B cell (primary cell): ENCODE measurements around the gene SLFN13. TPM values are rescaled to one million over a fixed set of nuclear protein-coding genes. Genes with fewer than 3 reads are reported as not detected.

Source experiments
- ATAC-seq: fragments of 200-7000 bp; cut with Tn5 transposase; one replicate; pipeline ENCODE4 v1.10.0; 2021; ENCODE audit warnings: low read depth, mild to moderate bottlenecking, moderate number of reproducible peaks, moderate library complexity
- CTCF ChIA-PET: fragments of 350-600 bp; sonication (Branson Sonifier 250); formaldehyde crosslinking; loops from one replicate; lab custom pipeline; 2021; ENCODE audit warnings: antibody characterized with exemption, inconsistent platforms; lab: Charles Lee
- POLR2A ChIA-PET: fragments of 350-600 bp; sonication (Branson Sonifier 250); formaldehyde crosslinking; loops from one replicate; lab custom pipeline; 2021; ENCODE audit warnings: antibody characterized with exemption; lab: Charles Lee
- DNase-seq: peaks from one replicate; pipeline ENCODE4 v3.0.0; 2013
- H2AFZ ChIP-seq: 2 replicates; pipeline ENCODE4 v1.6.1; 2012; ENCODE audit warnings: mild to moderate bottlenecking, low read depth, low read length; ENCODE audit not compliant: insufficient read depth, poor library complexity, severe bottlenecking
- H3K27ac ChIP-seq, 2 donors: 1 replicate in 1 of 2; 2 replicates in 1 of 2; pipeline ENCODE4 v1.5.1; 2012 to 2013; ENCODE audit warnings: low read length in 2 of 2, mild to moderate bottlenecking in 2 of 2, moderate library complexity in 1 of 2
- H3K27me3 ChIP-seq, 4 experiments: fragments of 200-600 bp in 1 of 4; sonication (generic) in 1 of 4; replicated peaks in 1 of 4; 1 replicate in 2 of 4; 2 replicates in 2 of 4; pipeline versions ENCODE4 v1.6.1 to v1.7.0; 2013 to 2016; ENCODE audit warnings: low read length in 3 of 4, mild to moderate bottlenecking in 2 of 4, mixed read lengths in 1 of 4, moderate library complexity in 1 of 4; ENCODE audit not compliant: insufficient read depth in 4 of 4, control insufficient read depth in 3 of 4; ENCODE audit errors: control extremely low read depth in 1 of 4
- H3K36me3 ChIP-seq, 2 experiments: replicated peaks in 1 of 2; 1 replicate in 1 of 2; 2 replicates in 1 of 2; pipeline versions ENCODE4 v1.6.1 to v1.7.1; 2013; ENCODE audit warnings: low read length in 1 of 2; ENCODE audit not compliant: insufficient read depth in 2 of 2, control insufficient read depth in 1 of 2; ENCODE audit errors: control extremely low read depth in 1 of 2, extremely low read depth in 1 of 2
- H3K4me1 ChIP-seq, 2 donors: fragments of 200-600 bp in 1 of 2; sonication (generic) in 1 of 2; 1 replicate in 1 of 2; 2 replicates in 1 of 2; pipeline versions ENCODE4 v1.5.1 to v1.6.1; 2013 to 2017; ENCODE audit warnings: low read length in 2 of 2; ENCODE audit not compliant: control insufficient read depth in 2 of 2, insufficient read depth in 2 of 2
- H3K4me2 ChIP-seq: replicated peaks from 2 replicates; pipeline ENCODE3; 2012; ENCODE audit warnings: mild to moderate bottlenecking, low read depth, low read length; ENCODE audit not compliant: poor library complexity, severe bottlenecking
- H3K4me3 ChIP-seq, 5 experiments: fragments of 200-600 bp in 1 of 5; sonication (generic) in 1 of 5; 1 replicate in 3 of 5; 2 replicates in 2 of 5; pipeline versions ENCODE4 v1.5.1 to v1.7.0; 2011 to 2016; ENCODE audit warnings: low read length in 4 of 5, mild to moderate bottlenecking in 4 of 5, low read depth in 2 of 5, control low read depth in 1 of 5, moderate library complexity in 1 of 5; ENCODE audit not compliant: insufficient read depth in 1 of 5; ENCODE audit errors: control extremely low read depth in 1 of 5, extremely low read depth in 1 of 5
- H3K79me2 ChIP-seq: fragments of 200-600 bp; sonication (generic); one replicate; pipeline ENCODE4 v1.6.0; 2016; ENCODE audit warnings: low read length; ENCODE audit not compliant: control insufficient read depth, insufficient read depth
- H3K9ac ChIP-seq: fragments of 200-600 bp; sonication (generic); 2 replicates; pipeline ENCODE4 v1.6.1; 2017; ENCODE audit warnings: mild to moderate bottlenecking, low read length, moderate library complexity
- H3K9me3 ChIP-seq, 3 donors: one replicate each; pipeline versions ENCODE4 v1.6.1 to v1.7.1; 2013; ENCODE audit warnings: low read length in 2 of 3; ENCODE audit not compliant: control insufficient read depth in 2 of 3, insufficient read depth in 1 of 3; ENCODE audit errors: control extremely low read depth in 1 of 3
- H4K20me1 ChIP-seq: 2 replicates; pipeline ENCODE4 v1.6.0; 2012; ENCODE audit warnings: mild to moderate bottlenecking, low read length; ENCODE audit not compliant: insufficient read depth, control insufficient read depth, poor library complexity, severe bottlenecking
- H3K27ac Mint-ChIP-seq: one replicate; pipeline ENCODE4 v1.8.0; 2021; ENCODE audit warnings: mixed read lengths
- H3K27me3 Mint-ChIP-seq: one replicate; pipeline ENCODE4 v1.8.0; 2021; ENCODE audit warnings: mixed read lengths
- H3K4me1 Mint-ChIP-seq: one replicate; pipeline ENCODE4 v1.8.0; 2021; ENCODE audit warnings: mixed read lengths
- H3K4me3 Mint-ChIP-seq: one replicate; pipeline ENCODE4 v1.8.0; 2021; ENCODE audit warnings: mixed read lengths
- H3K9me3 Mint-ChIP-seq: one replicate; pipeline ENCODE4 v1.8.0; 2022; ENCODE audit warnings: mixed read lengths; ENCODE audit not compliant: insufficient read depth
- EZH2 ChIP-seq: IDR thresholded peaks from 2 replicates; pipeline ENCODE4 v1.6.1; 2012; ENCODE audit warnings: borderline replicate concordance, low read depth, mild to moderate bottlenecking, moderate library complexity, low read length; ENCODE audit not compliant: insufficient read depth, poor library complexity, severe bottlenecking
- WGBS: methylation state at CpG from one replicate; pipeline ENCODE4 v1.1.5; 2013; ENCODE audit warnings: missing lambda C conversion rate; ENCODE audit not compliant: insufficient coverage; 5-methylcytosine and 5-hydroxymethylcytosine counted together
- intact Hi-C: fragments of 100-400 bp; cut with micrococcal nuclease; formaldehyde crosslinking; loops from one replicate; pipeline ENCODE4 v1.10.0; 2022
- polyA plus RNA-seq: library from polyadenylated mRNA; depleted of rRNA; stranded (reverse); fragments of >200 nt; gene quantifications from 2 replicates; pipeline ENCODE4 v1.2.3, GENCODE V29; 2012
- total RNA-seq, 2 donors: library from RNA; stranded (reverse); fragments of 120-200 nt in 1 of 2; gene quantifications; 1 replicate in 1 of 2; 2 replicates in 1 of 2; pipeline versions ENCODE4 v1.2.3 to v1.2.4, GENCODE V29; 2013 to 2022
- TF ChIP-seq, protein P1 (sequence below): fragments of 200-600 bp; IDR thresholded peaks from one replicate; pipeline ENCODE4 v1.8.0; 2022; ENCODE audit warnings: antibody characterized with exemption, mild to moderate bottlenecking

The SLFN13 gene
- total and polyA plus RNA-seq, 2 donors (not counting 1 experiment from before 2014, with no cell fraction given) = 9.5 to 31.0 TPM

GRCh38 chr17:35496451-35497290 is 48.1 kb upstream of the SLFN13 start:
- H3K27me3 Mint-ChIP-seq = peaks cover 72% of the 10 kb centered on the region
- H3K4me3 Mint-ChIP-seq = peak overlapping the region; percentile 53
- Histone ChIP-seq H3K27me3 (peaks cover 0 to 80% (median 61%) of the 10 kb centered on the region in 4 experiments), H3K27ac (no peak overlapping the region), H4K20me1 (no peaks in the 10 kb centered on the region), H3K4me3 (no peak overlapping the region), H3K36me3 (no peaks in the 10 kb centered on the region), H3K79me2 (no peaks in the 10 kb centered on the region), H3K9me3 (peaks cover 7 to 39% (median 7%) of the 10 kb centered on the region in 3 donors), H3K4me1 (peaks cover 25 to 31% of the 10 kb centered on the region in 2 donors), H2AFZ (no peak overlapping the region), H3K9ac (no peak overlapping the region), H3K4me2 (peak overlapping the region; percentile 40)
- TF ChIP-seq EZH2 = no peak
- TF ChIP-seq, protein P1, sequence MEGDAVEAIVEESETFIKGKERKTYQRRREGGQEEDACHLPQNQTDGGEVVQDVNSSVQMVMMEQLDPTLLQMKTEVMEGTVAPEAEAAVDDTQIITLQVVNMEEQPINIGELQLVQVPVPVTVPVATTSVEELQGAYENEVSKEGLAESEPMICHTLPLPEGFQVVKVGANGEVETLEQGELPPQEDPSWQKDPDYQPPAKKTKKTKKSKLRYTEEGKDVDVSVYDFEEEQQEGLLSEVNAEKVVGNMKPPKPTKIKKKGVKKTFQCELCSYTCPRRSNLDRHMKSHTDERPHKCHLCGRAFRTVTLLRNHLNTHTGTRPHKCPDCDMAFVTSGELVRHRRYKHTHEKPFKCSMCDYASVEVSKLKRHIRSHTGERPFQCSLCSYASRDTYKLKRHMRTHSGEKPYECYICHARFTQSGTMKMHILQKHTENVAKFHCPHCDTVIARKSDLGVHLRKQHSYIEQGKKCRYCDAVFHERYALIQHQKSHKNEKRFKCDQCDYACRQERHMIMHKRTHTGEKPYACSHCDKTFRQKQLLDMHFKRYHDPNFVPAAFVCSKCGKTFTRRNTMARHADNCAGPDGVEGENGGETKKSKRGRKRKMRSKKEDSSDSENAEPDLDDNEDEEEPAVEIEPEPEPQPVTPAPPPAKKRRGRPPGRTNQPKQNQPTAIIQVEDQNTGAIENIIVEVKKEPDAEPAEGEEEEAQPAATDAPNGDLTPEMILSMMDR = no peak
- intact Hi-C loops = no loop called here
- CTCF ChIA-PET = no interaction called here
- DNase-seq = peak; percentile 36
- WGBS = 31% methylated on average over 23 of the region's 30 CpGs
- peaks cover 26% of the 10 kb centered on the region for H3K4me1 Mint-ChIP-seq
- no peak for ATAC-seq
- POLR2A ChIA-PET = interaction anchor here (1.4 kb wide), 1 partner anchor 9 kb away, joined by 3 read pairs; no protein-coding TSS in a partner anchor
- peak overlapping the region; percentile 37 for H3K27ac Mint-ChIP-seq
- peaks cover 2% of the 10 kb centered on the region for H3K9me3 Mint-ChIP-seq

DNA sequence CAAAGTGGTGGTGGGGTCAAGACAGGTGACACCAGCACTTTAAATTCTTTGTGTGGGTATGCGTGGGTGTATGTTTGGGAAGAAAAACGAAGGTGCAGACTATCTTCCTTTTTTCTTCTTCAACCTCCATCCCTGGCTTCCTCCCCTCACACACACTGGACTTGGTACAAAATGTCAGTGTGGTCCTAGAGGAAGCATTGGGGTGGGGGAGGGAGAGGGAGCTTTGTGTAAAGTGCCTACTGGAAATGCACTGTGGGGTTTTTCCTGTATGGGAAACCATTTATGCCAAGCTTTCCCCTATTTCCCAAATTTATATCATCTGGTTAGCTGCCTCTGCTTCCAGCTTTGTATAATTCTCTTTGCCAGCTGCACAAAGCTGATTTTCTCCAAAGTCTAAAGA is 44.5 kb upstream of the SLFN13 start:
- Histone ChIP-seq H3K27me3 (peaks cover 0 to 90% (median 73%) of the 10 kb centered on the region in 4 experiments), H2AFZ (no peak overlapping the region), H3K9ac (no peak overlapping the region), H3K4me2 (no peak overlapping the region), H4K20me1 (no peaks in the 10 kb centered on the region), H3K9me3 (peaks cover 10 to 59% (median 18%) of the 10 kb centered on the region in 3 donors), H3K4me3 (no peak overlapping the region), H3K36me3 (no peaks in the 10 kb centered on the region), H3K27ac (no peak overlapping the region), H3K4me1 (peaks cover 31 to 43% of the 10 kb centered on the region in 2 donors), H3K79me2 (no peaks in the 10 kb centered on the region)
- Mint-ChIP-seq H3K27ac (no peak overlapping the region), H3K4me1 (peaks cover 35% of the 10 kb centered on the region), H3K27me3 (peaks cover 81% of the 10 kb centered on the region), H3K4me3 (no peak overlapping the region), H3K9me3 (peaks cover 3% of the 10 kb centered on the region)
- ChIA-PET CTCF (no interaction called here), POLR2A (no interaction called here)
- intact Hi-C loops = no loop called here
- DNase-seq (no peak), ATAC-seq (no peak)
- TF ChIP-seq EZH2 = no peak
- TF ChIP-seq, protein P1 = no peak
- no CpG with 5 or more reads among the region's 2 CpGs for WGBS
